Measurements from ENCODE around the gene A1CF. TPM values are rescaled to one million over a fixed set of nuclear protein-coding genes. Genes with fewer than 3 reads are reported as not detected.

A1CF gene, protein sequence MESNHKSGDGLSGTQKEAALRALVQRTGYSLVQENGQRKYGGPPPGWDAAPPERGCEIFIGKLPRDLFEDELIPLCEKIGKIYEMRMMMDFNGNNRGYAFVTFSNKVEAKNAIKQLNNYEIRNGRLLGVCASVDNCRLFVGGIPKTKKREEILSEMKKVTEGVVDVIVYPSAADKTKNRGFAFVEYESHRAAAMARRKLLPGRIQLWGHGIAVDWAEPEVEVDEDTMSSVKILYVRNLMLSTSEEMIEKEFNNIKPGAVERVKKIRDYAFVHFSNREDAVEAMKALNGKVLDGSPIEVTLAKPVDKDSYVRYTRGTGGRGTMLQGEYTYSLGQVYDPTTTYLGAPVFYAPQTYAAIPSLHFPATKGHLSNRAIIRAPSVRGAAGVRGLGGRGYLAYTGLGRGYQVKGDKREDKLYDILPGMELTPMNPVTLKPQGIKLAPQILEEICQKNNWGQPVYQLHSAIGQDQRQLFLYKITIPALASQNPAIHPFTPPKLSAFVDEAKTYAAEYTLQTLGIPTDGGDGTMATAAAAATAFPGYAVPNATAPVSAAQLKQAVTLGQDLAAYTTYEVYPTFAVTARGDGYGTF
- polyA plus RNA-seq (2011; rRNA removed) (0.71 and 0.80 TPM in 2 replicates), polyA plus RNA-seq (2017; fragmentation: RNase III; extraction: RNeasy Plus Mini Kit Qiagen cat#74134 plus additional on column Dnase treatment) (0.13 to 0.25 TPM (median 0.16 TPM) in 3 replicates), polyA minus RNA-seq (2011; rRNA and poly(A)+ RNA removed) (1.3 and 1.5 TPM in 2 replicates)
- 0.06 and 0.09 TPM in 2 replicates for polyA plus RNA-seq (2012; cell fraction: cytosol; rRNA removed)
- polyA plus RNA-seq (2012; cell fraction: nucleus; rRNA removed): 0.06 and 0.11 TPM in 2 replicates

DNA sequence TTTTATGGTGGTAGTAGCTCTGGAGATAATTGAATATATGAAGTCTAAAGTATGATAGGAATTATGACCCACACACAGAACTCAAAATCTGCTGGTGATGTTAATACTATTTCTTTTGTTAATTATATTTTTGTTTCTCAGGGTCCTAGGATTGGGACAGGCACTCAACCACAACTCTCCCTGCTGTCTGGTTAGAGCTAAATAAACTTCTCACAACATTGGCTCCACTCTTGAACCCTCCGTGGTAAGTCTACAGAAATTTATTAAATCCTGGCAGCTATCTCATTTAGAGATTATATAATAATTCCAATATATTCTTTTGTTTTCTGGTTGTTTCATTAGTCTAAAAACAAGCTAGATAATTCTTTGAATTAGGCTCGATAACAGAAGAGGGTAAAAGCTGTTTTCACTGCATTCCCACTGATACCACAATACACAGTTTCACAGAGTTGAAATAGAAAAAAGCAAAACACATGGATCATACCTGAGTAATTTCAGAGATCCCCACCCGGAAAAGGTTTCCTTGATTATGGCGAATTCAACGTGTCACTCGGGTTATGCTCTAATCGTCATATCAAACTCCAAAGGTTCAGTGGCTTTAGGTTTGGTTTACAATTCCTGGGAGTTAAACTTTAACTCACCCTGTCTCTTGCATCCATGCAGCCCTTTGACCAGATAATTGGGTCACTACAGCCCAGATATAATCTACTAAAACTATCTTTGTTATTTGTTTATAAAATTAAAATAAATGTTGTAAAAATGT is at the start of gene A1CF:
TSS of gene A1CF (minus strand) at position 531 of the 763 bp plus-strand sequence. CDS start 25,687 bp downstream, outside the sequence.
- 8% methylated on average over 7 of the region's 7 CpGs for WGBS (ENCODE audit: missing lambda C conversion rate)
- Histone ChIP-seq H3K4me1 (0 out of 3 replicates have a peak, but pooled peaks cover 3% of the 10 kb centered on the region), H3K27ac (no peak within 1 kb of the TSS), H3K9me3 (no peaks in the 10 kb centered on the region), H3K4me2 (peak within 1 kb of the TSS; percentile 21; the same call in 1 of the 3 replicates), H3K4me3 (peak within 1 kb of the TSS; percentile 17; the same call in 1 of the 3 replicates)
- no peak for ATAC-seq
- no peak for DNase-seq (ENCODE audit: low read depth in 1 of 2, low spot score in 1 of 2)
- FAIRE-seq: no peak
- ChIA-PET CTCF (no interaction called here), POLR2A (no interaction called here)
- TF ChIP-seq KDM1A (IDR thresholded peaks at IDR 0.05; ENCODE audit: low read depth): no peak
- TF ChIP-seq JUN (IDR thresholded peaks at IDR 0.05): no peak
- TF ChIP-seq, protein P1, sequence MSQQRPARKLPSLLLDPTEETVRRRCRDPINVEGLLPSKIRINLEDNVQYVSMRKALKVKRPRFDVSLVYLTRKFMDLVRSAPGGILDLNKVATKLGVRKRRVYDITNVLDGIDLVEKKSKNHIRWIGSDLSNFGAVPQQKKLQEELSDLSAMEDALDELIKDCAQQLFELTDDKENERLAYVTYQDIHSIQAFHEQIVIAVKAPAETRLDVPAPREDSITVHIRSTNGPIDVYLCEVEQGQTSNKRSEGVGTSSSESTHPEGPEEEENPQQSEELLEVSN (IDR thresholded peaks at IDR 0.05; ENCODE audit: borderline replicate concordance, low read depth): no peak
- TF ChIP-seq, protein P2, sequence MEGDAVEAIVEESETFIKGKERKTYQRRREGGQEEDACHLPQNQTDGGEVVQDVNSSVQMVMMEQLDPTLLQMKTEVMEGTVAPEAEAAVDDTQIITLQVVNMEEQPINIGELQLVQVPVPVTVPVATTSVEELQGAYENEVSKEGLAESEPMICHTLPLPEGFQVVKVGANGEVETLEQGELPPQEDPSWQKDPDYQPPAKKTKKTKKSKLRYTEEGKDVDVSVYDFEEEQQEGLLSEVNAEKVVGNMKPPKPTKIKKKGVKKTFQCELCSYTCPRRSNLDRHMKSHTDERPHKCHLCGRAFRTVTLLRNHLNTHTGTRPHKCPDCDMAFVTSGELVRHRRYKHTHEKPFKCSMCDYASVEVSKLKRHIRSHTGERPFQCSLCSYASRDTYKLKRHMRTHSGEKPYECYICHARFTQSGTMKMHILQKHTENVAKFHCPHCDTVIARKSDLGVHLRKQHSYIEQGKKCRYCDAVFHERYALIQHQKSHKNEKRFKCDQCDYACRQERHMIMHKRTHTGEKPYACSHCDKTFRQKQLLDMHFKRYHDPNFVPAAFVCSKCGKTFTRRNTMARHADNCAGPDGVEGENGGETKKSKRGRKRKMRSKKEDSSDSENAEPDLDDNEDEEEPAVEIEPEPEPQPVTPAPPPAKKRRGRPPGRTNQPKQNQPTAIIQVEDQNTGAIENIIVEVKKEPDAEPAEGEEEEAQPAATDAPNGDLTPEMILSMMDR (IDR thresholded peaks at IDR 0.05): no peak
- TF ChIP-seq HDAC2 (IDR thresholded peaks at IDR 0.05): no peak

DNA sequence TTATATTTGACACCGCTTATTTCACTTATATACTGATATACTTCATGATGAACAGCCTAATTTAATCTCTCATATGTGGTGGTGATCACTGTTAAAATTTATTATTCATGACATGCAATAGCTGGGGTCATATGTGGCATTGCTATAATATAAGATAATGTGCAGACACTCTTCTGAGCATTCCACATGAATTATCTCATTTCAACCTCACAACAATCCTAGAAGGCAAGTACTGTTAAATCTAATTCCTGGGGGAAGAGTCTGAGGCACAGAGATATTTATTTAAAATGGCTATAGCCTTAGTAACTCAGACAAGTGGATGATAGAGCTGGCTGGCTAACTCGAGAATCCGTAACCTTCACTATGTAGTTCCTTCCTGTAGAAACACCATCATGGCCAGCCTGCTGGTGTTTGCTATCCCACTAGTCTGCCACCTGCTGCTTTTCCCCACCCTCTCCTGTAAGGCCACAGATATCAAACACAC is 46.6 kb upstream of the A1CF start:
- Histone ChIP-seq H3K27ac (no peak overlapping the region), H3K4me1 (no peaks in the 10 kb centered on the region), H3K4me3 (no peak overlapping the region), H3K4me2 (no peak overlapping the region), H3K9me3 (no peaks in the 10 kb centered on the region)
- CTCF ChIA-PET: no interaction called here
- no peak for DNase-seq (ENCODE audit: low read depth in 1 of 2, low spot score in 1 of 2)
- 31% methylated on average over 3 of the region's 3 CpGs for whole genome bisulfite sequencing (ENCODE audit: missing lambda C conversion rate)
- POLR2A ChIA-PET: no interaction called here
- TF ChIP-seq EHF (CRISPR knock-in tag; IDR thresholded peaks at IDR 0.05) (no peak), KDM5A (IDR thresholded peaks at IDR 0.05) (no peak), CHD2 (IDR thresholded peaks at IDR 0.05; ENCODE audit: low read length, partially characterized antibody) (no peak), MYC (IDR thresholded peaks at IDR 0.05; ENCODE audit: borderline replicate concordance, low read length) (no peak), MAZ (IDR thresholded peaks at IDR 0.05; ENCODE audit: borderline replicate concordance, low read depth, low read length) (no peak), HOXA7 (CRISPR knock-in tag; IDR thresholded peaks at IDR 0.05) (no peak), RCOR1 (IDR thresholded peaks at IDR 0.05; ENCODE audit: low read depth, low read length) (no peak), ZSCAN20 (CRISPR knock-in tag; IDR thresholded peaks at IDR 0.05) (no peak), ZFP36 (IDR thresholded peaks at IDR 0.05; ENCODE audit: borderline replicate concordance, partially characterized antibody) (no peak), EHMT2 (IDR thresholded peaks at IDR 0.05; ENCODE audit: low read depth) (no peak), TP53 (CRISPR knock-in tag; IDR thresholded peaks at IDR 0.05) (no peak)
- TF ChIP-seq, protein P1 (IDR thresholded peaks at IDR 0.05; ENCODE audit: borderline replicate concordance, low read depth): no peak
- TF ChIP-seq, protein P3, sequence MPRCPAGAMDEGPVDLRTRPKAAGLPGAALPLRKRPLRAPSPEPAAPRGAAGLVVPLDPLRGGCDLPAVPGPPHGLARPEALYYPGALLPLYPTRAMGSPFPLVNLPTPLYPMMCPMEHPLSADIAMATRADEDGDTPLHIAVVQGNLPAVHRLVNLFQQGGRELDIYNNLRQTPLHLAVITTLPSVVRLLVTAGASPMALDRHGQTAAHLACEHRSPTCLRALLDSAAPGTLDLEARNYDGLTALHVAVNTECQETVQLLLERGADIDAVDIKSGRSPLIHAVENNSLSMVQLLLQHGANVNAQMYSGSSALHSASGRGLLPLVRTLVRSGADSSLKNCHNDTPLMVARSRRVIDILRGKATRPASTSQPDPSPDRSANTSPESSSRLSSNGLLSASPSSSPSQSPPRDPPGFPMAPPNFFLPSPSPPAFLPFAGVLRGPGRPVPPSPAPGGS (IDR thresholded peaks at IDR 0.05): no peak
- TF ChIP-seq, protein P4, sequence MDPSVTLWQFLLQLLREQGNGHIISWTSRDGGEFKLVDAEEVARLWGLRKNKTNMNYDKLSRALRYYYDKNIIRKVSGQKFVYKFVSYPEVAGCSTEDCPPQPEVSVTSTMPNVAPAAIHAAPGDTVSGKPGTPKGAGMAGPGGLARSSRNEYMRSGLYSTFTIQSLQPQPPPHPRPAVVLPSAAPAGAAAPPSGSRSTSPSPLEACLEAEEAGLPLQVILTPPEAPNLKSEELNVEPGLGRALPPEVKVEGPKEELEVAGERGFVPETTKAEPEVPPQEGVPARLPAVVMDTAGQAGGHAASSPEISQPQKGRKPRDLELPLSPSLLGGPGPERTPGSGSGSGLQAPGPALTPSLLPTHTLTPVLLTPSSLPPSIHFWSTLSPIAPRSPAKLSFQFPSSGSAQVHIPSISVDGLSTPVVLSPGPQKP (IDR thresholded peaks at IDR 0.05; ENCODE audit: low read depth, low read length): no peak
- TF ChIP-seq, protein P2 (IDR thresholded peaks at IDR 0.05): no peak
- TF ChIP-seq, protein P5, sequence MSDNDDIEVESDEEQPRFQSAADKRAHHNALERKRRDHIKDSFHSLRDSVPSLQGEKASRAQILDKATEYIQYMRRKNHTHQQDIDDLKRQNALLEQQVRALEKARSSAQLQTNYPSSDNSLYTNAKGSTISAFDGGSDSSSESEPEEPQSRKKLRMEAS (IDR thresholded peaks at IDR 0.05): no peak
- ATAC-seq: no peak
- FAIRE-seq: no peak
